ENCODE results near the gene HLCS.

GRCh38 chr21:36728371-36729111 lies 237.9 kb downstream of the HLCS start:
- no peak for TF ChIP-seq GABPA (IDR thresholded peaks at IDR 0.05; ENCODE audit: low read depth)
- no peak for TF ChIP-seq MAX (IDR thresholded peaks at IDR 0.05; ENCODE audit: low read depth, low read length)
- TF ChIP-seq SUZ12 (IDR thresholded peaks at IDR 0.05; ENCODE audit: unreplicated experiment) = no peak
- TF ChIP-seq CTCF (IDR thresholded peaks at IDR 0.05 in 2 of 3, conservative IDR thresholded peaks at IDR 0.05 in 1 of 3; ENCODE audit: control insufficient read depth in 2 of 3, extremely low read depth in 1 of 3, insufficient read depth in 1 of 3, low read depth in 3 of 3, low read length in 3 of 3) = no peak
- no peak for TF ChIP-seq MYC (IDR thresholded peaks at IDR 0.05; ENCODE audit: insufficient read depth, insufficient read length, insufficient replicate concordance, low read length, severe bottlenecking)
- no peak for TF ChIP-seq SREBF2 (IDR thresholded peaks at IDR 0.05; ENCODE audit: low read length)
- TF ChIP-seq ASH2L (IDR thresholded peaks at IDR 0.05; ENCODE audit: borderline replicate concordance, low read depth) = no peak
- no peak for TF ChIP-seq POLR2AphosphoS5 (IDR thresholded peaks at IDR 0.05; ENCODE audit: low read length)
- TF ChIP-seq EGR1 (IDR thresholded peaks at IDR 0.05; ENCODE audit: borderline replicate concordance in 1 of 2, low read depth in 2 of 2, low read length in 2 of 2) = no peak
- TF ChIP-seq TAF1 (IDR thresholded peaks at IDR 0.05; ENCODE audit: borderline replicate concordance, low read depth, low read length) = no peak
- TF ChIP-seq MTA2 (IDR thresholded peaks at IDR 0.05; ENCODE audit: low read depth) = no peak
- no peak for TF ChIP-seq EZH2 (IDR thresholded peaks at IDR 0.05; ENCODE audit: borderline replicate concordance, control insufficient read depth, low read depth, low read length)
- no peak for TF ChIP-seq POLR2A (IDR thresholded peaks at IDR 0.05; ENCODE audit: low read depth, low read length)
- no peak for TF ChIP-seq SMC3 (IDR thresholded peaks at IDR 0.05; ENCODE audit: borderline replicate concordance, low read length)

Measured in GM12878 (cell line).